Measurements from ENCODE around the gene CNOT8.

GRCh38 chr5:154923441-154924430 lies 65.3 kb downstream of the CNOT8 start:
- TF ChIP-seq IRF9 (tag; IDR thresholded peaks at IDR 0.05) (no peak), EZH2 (IDR thresholded peaks at IDR 0.05; ENCODE audit: borderline replicate concordance, low read depth, low read length) (no peak), CTCF (IDR thresholded peaks at IDR 0.05 in 2 of 3, conservative IDR thresholded peaks at IDR 0.05 in 1 of 3; ENCODE audit: insufficient read depth in 2 of 3, low read depth in 1 of 3, low read length in 3 of 3) (no peak), BHLHE40 (IDR thresholded peaks at IDR 0.05; ENCODE audit: low read length) (no peak), CHD7 (IDR thresholded peaks at IDR 0.05; ENCODE audit: low read depth, low read length) (no peak), POLR2A (conservative IDR thresholded peaks at IDR 0.05) (no peak), BCLAF1 (IDR thresholded peaks at IDR 0.05; ENCODE audit: borderline replicate concordance in 1 of 2, control insufficient read depth in 1 of 2, low read depth in 2 of 2, low read length in 1 of 2) (no peak)
